Activated CD8-positive, alpha-beta memory T cell treated with anti-CD3 and anti-CD28 coated beads, Interleukin-2, amount 50 U/mL, for 24 hours (primary cell): Measurements from ENCODE around the gene EMILIN3.
A peak's percentile ranks its signal among the peaks of the same experiment; 100 is the strongest.
"Not testable (repeated sequence)": the region's sequence is repeated elsewhere in the genome, so short reads cannot be mapped to it uniquely, and the experiment has no call there.

Source experiments
- DNase-seq: peaks from one replicate; pipeline ENCODE4 v3.0.0-alpha.2; 2020; ENCODE audit errors: extremely low read depth

The EMILIN3 gene

GRCh38 chr20:41318271-41318649 is 48.4 kb downstream of the EMILIN3 start:
- DNase-seq = no peak

- DNase-seq = peak; percentile 84
Measured at GRCh38 chr20:41317546-41318270, 48.9 kb downstream of the EMILIN3 start, which contains the start of gene ZHX3. Gene ZHX3, minus strand, starts transcription at chr20:41317731. Its CDS starts 112,815 bp downstream, at chr20:41204916.

GRCh38 chr20:41316602-41317545 is 49.7 kb downstream of the EMILIN3 start:
- peak; percentile 40 for DNase-seq

- no peak for DNase-seq
Measured at GRCh38 chr20:41316051-41316450, 50.6 kb downstream of the EMILIN3 start.

GRCh38 chr20:41314386-41314785 is 52.2 kb downstream of the EMILIN3 start:
- no peak for DNase-seq

- DNase-seq = not testable (repeated sequence)
Measured at GRCh38 chr20:41312009-41312408, 54.6 kb downstream of the EMILIN3 start.
